HEK293 (cell line): ENCODE measurements around the gene PSMB9.

Source experiments
- ATF2 ChIP-seq: fragments of 450-650 bp; formaldehyde crosslinking; IDR thresholded peaks from 2 replicates; pipeline ENCODE4 v1.5.1; 2016; ENCODE audit warnings: missing biosample characterization, missing genetic modification characterization, low read depth
- CTCF ChIP-seq: fragments of 450-650 bp; formaldehyde crosslinking; IDR thresholded peaks from 2 replicates; pipeline ENCODE4 v1.5.1; 2016; ENCODE audit warnings: missing biosample characterization, missing genetic modification characterization
- KLF8 ChIP-seq: fragments of 450-650 bp; formaldehyde crosslinking; IDR thresholded peaks from 2 replicates; pipeline ENCODE4 v1.5.1; 2016; ENCODE audit warnings: missing biosample characterization, missing genetic modification characterization
- ZNF341 ChIP-seq: fragments of 450-650 bp; formaldehyde crosslinking; IDR thresholded peaks from 2 replicates; pipeline ENCODE4; 2016; ENCODE audit warnings: low read depth, missing biosample characterization, missing genetic modification characterization
- TF ChIP-seq, protein P1 (sequence below): fragments of 450-650 bp; formaldehyde crosslinking; conservative IDR thresholded peaks from 2 replicates; pipeline ENCODE4 v1.5.1; 2016; ENCODE audit warnings: low read depth, missing biosample characterization, missing genetic modification characterization

- TF ChIP-seq, protein P1, sequence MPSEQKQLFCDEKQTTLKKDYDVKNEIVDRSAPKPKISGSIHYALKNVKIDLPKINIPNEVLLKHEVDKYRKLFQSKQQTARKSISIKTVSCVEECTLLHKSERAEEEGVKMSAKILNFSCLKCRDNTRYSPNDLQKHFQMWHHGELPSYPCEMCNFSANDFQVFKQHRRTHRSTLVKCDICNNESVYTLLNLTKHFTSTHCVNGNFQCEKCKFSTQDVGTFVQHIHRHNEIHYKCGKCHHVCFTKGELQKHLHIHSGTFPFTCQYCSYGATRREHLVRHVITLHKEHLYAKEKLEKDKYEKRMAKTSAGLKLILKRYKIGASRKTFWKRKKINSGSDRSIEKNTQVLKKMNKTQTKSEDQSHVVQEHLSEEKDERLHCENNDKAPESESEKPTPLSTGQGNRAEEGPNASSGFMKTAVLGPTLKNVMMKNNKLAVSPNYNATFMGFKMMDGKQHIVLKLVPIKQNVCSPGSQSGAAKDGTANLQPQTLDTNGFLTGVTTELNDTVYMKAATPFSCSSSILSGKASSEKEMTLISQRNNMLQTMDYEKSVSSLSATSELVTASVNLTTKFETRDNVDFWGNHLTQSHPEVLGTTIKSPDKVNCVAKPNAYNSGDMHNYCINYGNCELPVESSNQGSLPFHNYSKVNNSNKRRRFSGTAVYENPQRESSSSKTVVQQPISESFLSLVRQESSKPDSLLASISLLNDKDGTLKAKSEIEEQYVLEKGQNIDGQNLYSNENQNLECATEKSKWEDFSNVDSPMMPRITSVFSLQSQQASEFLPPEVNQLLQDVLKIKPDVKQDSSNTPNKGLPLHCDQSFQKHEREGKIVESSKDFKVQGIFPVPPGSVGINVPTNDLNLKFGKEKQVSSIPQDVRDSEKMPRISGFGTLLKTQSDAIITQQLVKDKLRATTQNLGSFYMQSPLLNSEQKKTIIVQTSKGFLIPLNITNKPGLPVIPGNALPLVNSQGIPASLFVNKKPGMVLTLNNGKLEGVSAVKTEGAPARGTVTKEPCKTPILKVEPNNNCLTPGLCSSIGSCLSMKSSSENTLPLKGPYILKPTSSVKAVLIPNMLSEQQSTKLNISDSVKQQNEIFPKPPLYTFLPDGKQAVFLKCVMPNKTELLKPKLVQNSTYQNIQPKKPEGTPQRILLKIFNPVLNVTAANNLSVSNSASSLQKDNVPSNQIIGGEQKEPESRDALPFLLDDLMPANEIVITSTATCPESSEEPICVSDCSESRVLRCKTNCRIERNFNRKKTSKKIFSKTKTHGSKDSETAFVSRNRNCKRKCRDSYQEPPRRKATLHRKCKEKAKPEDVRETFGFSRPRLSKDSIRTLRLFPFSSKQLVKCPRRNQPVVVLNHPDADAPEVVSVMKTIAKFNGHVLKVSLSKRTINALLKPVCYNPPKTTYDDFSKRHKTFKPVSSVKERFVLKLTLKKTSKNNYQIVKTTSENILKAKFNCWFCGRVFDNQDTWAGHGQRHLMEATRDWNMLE (tag by site-specific recombination), result no peak
- TF ChIP-seq CTCF (tag by site-specific recombination), result no peak
- TF ChIP-seq ATF2, result no peak
- no peak for TF ChIP-seq KLF8
- TF ChIP-seq ZNF341 (tag by site-specific recombination), result no peak
These were observed 21.5 kb upstream of the PSMB9 start for GRCh38 chr6:32832535-32832934.
